Stimulated activated CD4-positive, alpha-beta T cell treated with anti-CD3 and anti-CD28 coated beads, Interleukin-4, amount 100 ng/mL, for 48 hours (primary cell): ENCODE measurements around the gene OBSCN.

Source experiments
- DNase-seq, 2 donors: peaks; one replicate each; pipeline ENCODE4 v3.0.0-alpha.2; 2020; ENCODE audit warnings: low read depth in 2 of 2

Gene OBSCN

GRCh38 chr1:228321435-228321834 lies 113.6 kb downstream of the OBSCN start:
- no peak for DNase-seq

DNA sequence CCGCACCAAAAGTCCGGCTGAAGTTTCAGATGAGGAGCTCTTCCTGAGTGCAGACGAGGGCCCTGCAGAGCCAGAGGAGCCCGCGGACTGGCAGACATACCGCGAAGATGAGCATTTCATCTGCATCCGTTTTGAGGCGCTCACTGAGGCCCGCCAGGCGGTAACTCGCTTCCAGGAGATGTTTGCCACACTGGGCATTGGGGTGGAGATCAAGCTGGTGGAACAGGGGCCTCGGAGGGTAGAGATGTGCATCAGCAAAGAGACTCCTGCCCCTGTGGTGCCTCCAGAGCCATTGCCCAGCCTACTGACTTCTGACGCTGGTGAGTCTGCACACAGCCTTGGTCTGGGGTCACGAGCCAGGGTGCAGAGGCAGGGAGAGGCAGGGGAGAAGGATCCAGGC lies 114.1 kb downstream of the OBSCN start:
- DNase-seq = no peak

GRCh38 chr1:228323401-228323800 lies 115.6 kb downstream of the OBSCN start:
- no peak for DNase-seq

- no peak for DNase-seq
Measured at GRCh38 chr1:228325267-228325666, 117.4 kb downstream of the OBSCN start.

GRCh38 chr1:228329887-228330286 lies 122.0 kb downstream of the OBSCN start:
- no peak for DNase-seq

DNA sequence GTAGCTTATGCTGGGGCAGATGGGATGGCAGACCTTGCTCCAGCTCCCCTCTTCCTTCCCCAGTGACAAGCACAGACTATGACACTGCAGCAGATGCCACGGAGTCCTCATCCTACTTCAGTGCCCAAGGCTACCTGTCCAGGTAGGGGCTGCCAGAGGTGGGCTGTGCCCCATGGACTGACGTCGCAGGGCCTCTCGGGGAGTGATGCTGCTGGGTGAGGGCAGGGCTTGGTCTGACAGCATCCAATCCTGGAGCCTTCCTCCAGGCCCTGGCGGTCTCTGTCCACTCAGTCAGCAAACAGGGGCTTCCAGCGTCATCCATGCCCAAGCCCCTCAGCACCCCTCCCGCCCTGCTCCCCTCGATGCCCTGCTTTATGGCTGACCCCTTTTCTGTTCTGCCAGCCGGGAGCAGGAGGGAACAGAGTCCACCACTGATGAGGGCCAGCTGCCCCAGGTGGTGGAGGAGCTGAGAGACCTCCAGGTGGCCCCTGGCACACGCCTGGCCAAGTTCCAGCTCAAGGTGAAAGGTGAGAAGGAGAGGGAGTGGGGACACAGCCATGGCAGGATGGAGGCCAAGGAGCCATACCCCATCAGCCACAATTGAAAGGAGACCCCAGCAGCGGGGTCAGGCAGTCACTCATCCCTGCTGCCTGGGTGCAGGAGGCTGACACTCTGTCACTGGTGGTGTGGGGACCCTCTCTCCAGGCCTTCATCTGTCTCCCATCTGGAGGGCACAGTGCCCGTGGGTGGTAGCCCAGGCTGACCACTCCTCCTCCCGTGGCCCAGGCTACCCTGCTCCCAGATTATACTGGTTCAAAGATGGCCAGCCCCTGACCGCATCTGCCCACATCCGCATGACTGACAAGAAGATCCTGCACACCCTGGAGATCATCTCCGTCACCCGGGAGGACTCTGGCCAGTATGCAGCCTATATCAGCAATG lies 125.2 kb downstream of the OBSCN start:
- no peak for DNase-seq

DNA sequence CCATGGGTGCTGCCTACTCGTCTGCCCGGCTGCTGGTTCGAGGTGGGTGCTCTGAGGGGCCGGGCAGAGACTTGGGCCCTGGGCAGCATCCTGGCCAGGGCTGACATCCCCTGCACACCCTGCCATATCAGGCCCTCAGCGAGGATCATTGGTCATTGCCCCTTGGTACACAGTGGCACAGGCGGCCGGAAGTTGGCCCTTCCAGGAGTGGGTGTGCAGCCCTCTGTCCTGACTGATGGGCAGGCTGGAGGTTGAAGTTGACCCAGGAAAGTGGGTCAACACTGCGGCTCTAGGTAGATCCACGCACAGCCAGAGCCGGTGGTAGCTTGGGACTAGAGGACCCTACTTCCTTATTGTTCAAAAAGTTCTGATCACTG lies 125.9 kb downstream of the OBSCN start:
- DNase-seq = no peak

DNA sequence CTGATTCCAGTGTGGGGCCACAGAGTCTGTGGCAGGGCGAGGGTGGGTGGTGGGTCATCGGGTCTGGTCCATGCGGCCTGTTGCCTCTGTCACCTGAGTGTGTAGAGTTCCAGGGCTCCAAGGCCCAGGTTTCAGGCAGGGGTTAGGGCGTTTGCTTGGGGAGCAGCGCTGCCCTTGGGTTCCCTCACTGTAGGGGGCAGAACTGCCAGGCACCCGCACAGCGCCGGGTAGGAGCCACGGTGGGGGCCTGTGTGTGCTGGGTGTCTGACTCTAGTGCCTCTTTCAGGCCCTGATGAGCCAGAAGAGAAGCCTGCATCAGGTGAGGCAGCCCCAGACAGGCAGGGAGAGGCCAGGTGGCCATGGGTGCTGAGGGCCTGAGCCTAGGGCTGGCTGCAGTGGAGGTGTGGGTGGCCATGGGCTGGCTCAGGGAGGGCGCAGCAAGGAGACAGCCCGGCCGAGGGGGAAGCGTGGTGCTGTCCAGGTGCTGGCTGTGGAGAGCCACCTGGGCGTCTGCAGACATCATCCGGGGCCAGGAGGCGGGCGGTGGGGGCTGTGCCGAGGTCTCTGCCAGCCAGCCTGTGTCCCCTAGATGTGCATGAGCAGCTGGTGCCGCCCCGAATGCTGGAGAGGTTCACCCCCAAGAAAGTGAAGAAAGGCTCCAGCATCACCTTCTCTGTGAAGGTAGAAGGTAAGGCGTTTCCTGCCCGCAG lies 126.5 kb downstream of the OBSCN start:
- DNase-seq = no peak

DNA sequence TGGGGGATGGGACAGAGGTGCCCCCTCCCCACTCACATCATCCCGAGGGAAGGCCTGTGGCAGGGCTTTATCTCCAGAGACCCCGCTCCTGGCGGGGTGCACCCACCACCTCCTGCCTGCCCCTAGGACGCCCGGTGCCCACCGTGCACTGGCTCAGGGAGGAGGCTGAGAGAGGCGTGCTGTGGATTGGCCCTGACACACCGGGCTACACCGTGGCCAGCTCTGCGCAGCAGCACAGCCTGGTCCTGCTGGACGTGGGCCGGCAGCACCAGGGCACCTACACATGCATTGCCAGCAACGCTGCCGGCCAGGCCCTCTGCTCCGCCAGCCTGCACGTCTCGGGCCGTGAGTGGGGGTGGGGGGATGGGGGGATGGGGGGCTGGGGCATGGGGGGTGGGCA lies 127.1 kb downstream of the OBSCN start:
- no peak for DNase-seq

GRCh38 chr1:228335406-228336307 lies 127.8 kb downstream of the OBSCN start:
- no peak for DNase-seq

DNA sequence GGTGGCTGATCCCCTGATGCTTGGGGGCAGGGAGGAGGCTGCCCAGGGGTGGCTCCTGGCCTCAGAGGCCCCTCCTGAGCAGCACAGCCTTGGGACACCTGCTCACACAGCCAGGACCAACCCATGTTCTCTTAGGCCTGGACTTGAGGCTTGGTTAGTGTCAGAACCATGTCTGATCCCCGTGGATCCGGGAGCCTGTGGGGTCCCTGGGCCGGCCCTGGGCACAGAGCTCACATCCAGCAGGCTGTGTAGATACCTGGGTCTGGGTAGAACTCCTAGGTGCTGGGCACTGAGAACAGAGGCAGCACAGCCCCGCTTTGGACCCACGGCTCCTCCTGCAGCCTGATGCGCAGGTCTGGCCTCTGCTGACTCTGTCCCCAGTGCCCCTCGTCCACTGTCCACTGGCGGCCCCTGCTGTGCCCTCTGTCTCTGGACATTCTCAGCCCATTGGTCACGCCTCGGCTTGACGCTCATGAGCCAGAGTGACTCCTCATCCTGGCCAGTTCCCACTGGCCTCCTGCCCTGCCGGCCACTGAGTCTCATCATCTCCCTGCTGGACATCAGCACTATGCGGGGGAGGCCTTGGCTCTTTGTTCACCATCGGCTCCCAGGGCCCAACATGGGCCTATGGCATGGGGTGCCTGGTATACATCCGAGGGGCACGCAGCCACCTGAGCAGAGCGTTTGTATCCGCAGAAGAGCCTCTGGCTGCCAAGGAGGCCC lies 128.6 kb downstream of the OBSCN start:
- DNase-seq = no peak

- no peak for DNase-seq
Measured at GRCh38 chr1:228337031-228337564, 129.3 kb downstream of the OBSCN start.

GRCh38 chr1:228337711-228338520 lies 130.1 kb downstream of the OBSCN start:
- no peak for DNase-seq

DNA sequence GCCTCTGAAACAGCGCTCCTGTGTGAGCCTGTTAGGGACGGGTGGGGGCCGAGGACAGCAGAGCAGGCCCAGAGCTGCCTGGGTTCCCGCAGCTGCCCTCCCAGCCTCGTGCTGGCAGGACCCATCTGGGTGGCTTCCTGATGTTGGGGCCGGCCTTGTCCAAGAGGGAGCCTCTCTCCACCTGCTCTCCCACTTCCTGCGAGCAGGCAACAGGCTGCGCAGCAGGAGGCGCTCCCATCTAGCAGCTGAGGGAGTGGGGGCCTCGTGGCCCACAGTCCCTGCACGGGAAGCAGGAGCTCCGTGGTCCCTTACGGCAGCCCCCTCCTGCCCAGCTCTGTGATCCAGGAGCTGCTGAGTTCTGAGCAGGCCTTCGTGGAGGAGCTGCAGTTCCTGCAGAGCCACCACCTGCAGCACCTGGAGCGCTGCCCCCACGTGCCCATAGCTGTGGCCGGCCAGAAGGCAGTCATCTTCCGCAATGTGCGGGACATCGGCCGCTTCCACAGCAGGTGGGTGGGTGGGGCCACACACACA lies 130.7 kb downstream of the OBSCN start:
- no peak for DNase-seq

GRCh38 chr1:228339059-228339704 lies 131.3 kb downstream of the OBSCN start:
- no peak for DNase-seq

- no peak for DNase-seq
Measured at GRCh38 chr1:228339766-228340685, 132.2 kb downstream of the OBSCN start.

- DNase-seq = no peak
Measured at GRCh38 chr1:228340686-228341449, 133.0 kb downstream of the OBSCN start.

GRCh38 chr1:228341450-228341813 lies 133.6 kb downstream of the OBSCN start:
- DNase-seq = no peak
